NOMO-1 (cell line): ENCODE data around the gene RYR1.
A peak's percentile ranks its signal among the peaks of the same experiment; 100 is the strongest.

Experiments used
- DNase-seq, 2 experiments: peaks; one replicate each; lab custom pipeline; 2025; ENCODE audit not compliant: unreplicated experiment in 2 of 2; lab: John Stamatoyannopoulos, UW

The RYR1 gene

GRCh38 chr19:38634757-38635482 is 201.4 kb downstream of the RYR1 start:
- peak; percentile 63 to 77 for DNase-seq

GRCh38 chr19:38635483-38636399 is 202.2 kb downstream of the RYR1 start:
- no peak for DNase-seq
